Glutamatergic neuron (in vitro differentiated cells): ENCODE results near the gene PIGU. TPM values are rescaled to one million over a fixed set of nuclear protein-coding genes. Genes with fewer than 3 reads are reported as not detected.

Source experiments
- DNase-seq: peaks from one replicate; pipeline ENCODE4 v3.0.0; 2022
- H3K27ac Mint-ChIP-seq: one replicate; pipeline ENCODE4 v1.8.0; 2020; ENCODE audit warnings: mild to moderate bottlenecking, mixed read lengths, inconsistent platforms; ENCODE audit not compliant: unreplicated experiment
- H3K27me3 Mint-ChIP-seq: one replicate; pipeline ENCODE4 v1.8.0; 2020; ENCODE audit warnings: mild to moderate bottlenecking, moderate library complexity, mixed read lengths, inconsistent platforms; ENCODE audit not compliant: unreplicated experiment
- H3K36me3 Mint-ChIP-seq: one replicate; pipeline ENCODE4 v1.8.0; 2020; ENCODE audit warnings: mild to moderate bottlenecking, mixed read lengths, inconsistent platforms; ENCODE audit not compliant: unreplicated experiment
- H3K4me1 Mint-ChIP-seq: one replicate; pipeline ENCODE4 v1.8.0; 2020; ENCODE audit warnings: mild to moderate bottlenecking, low read depth, mixed read lengths, inconsistent platforms; ENCODE audit not compliant: unreplicated experiment
- H3K4me3 Mint-ChIP-seq: one replicate; pipeline ENCODE4 v1.8.0; 2020; ENCODE audit warnings: mild to moderate bottlenecking, mixed read lengths, inconsistent platforms; ENCODE audit not compliant: unreplicated experiment
- H3K9me3 Mint-ChIP-seq: one replicate; pipeline ENCODE4 v1.8.0; 2020; ENCODE audit warnings: mild to moderate bottlenecking, moderate library complexity, mixed read lengths, inconsistent platforms; ENCODE audit not compliant: unreplicated experiment
- CTCF ChIP-seq: fragments of 200-600 bp; sonication (generic); IDR thresholded peaks from one replicate; pipeline ENCODE4 v1.5.0; 2021; ENCODE audit not compliant: partially characterized antibody, unreplicated experiment
- total RNA-seq: library from RNA; stranded (reverse); fragmentation: NEBNext Ultra II Directional; extraction: Animal tissue kit (Norgen Biotek cat#: 25700); gene quantifications from one replicate; pipeline ENCODE4 v1.2.1, GENCODE V29; 2021; ENCODE audit not compliant: unreplicated experiment

PIGU gene
- total RNA-seq, 1 donor from 2014 or later: 19.4 TPM

GRCh38 chr20:34578521-34578920, 98.4 kb downstream of the PIGU start:
- no peak overlapping the region for H3K4me3 Mint-ChIP-seq
- H3K9me3 Mint-ChIP-seq: no peaks in the 10 kb centered on the region
- no peak for TF ChIP-seq CTCF
- H3K4me1 Mint-ChIP-seq: no peaks in the 10 kb centered on the region
- no peak overlapping the region for H3K27ac Mint-ChIP-seq
- H3K36me3 Mint-ChIP-seq: no peaks in the 10 kb centered on the region
- no peaks in the 10 kb centered on the region for H3K27me3 Mint-ChIP-seq
- DNase-seq: no peak

- Mint-ChIP-seq H3K9me3 (no peaks in the 10 kb centered on the region), H3K27ac (no peak overlapping the region), H3K4me1 (no peaks in the 10 kb centered on the region), H3K4me3 (no peak overlapping the region), H3K27me3 (no peaks in the 10 kb centered on the region), H3K36me3 (no peaks in the 10 kb centered on the region)
- no peak for DNase-seq
- TF ChIP-seq CTCF: no peak
These were observed 98.9 kb downstream of the PIGU start for GRCh38 chr20:34578025-34578424.

GRCh38 chr20:34577061-34577460, 99.8 kb downstream of the PIGU start:
- no peak overlapping the region for H3K4me3 Mint-ChIP-seq
- H3K27me3 Mint-ChIP-seq: peaks cover 1% of the 10 kb centered on the region
- no peak for DNase-seq
- no peaks in the 10 kb centered on the region for H3K36me3 Mint-ChIP-seq
- no peak overlapping the region for H3K27ac Mint-ChIP-seq
- no peaks in the 10 kb centered on the region for H3K4me1 Mint-ChIP-seq
- H3K9me3 Mint-ChIP-seq: no peaks in the 10 kb centered on the region
- no peak for TF ChIP-seq CTCF

GRCh38 chr20:34575756-34576155, 101.1 kb downstream of the PIGU start:
- no peak for TF ChIP-seq CTCF
- no peaks in the 10 kb centered on the region for H3K36me3 Mint-ChIP-seq
- no peak for DNase-seq
- H3K9me3 Mint-ChIP-seq: no peaks in the 10 kb centered on the region
- H3K4me3 Mint-ChIP-seq: no peak overlapping the region
- H3K27ac Mint-ChIP-seq: no peak overlapping the region
- H3K4me1 Mint-ChIP-seq: no peaks in the 10 kb centered on the region
- peaks cover 3% of the 10 kb centered on the region for H3K27me3 Mint-ChIP-seq

GRCh38 chr20:34575271-34575670, 101.6 kb downstream of the PIGU start:
- DNase-seq: no peak
- Mint-ChIP-seq H3K27me3 (peaks cover 3% of the 10 kb centered on the region), H3K36me3 (no peaks in the 10 kb centered on the region), H3K4me3 (no peak overlapping the region), H3K27ac (no peak overlapping the region), H3K9me3 (no peaks in the 10 kb centered on the region), H3K4me1 (no peaks in the 10 kb centered on the region)
- TF ChIP-seq CTCF: no peak
